Brain microvascular endothelial cell (primary cell): ENCODE data around the gene DIPK1A.

Experiments used
- DNase-seq: peaks from one replicate; pipeline ENCODE4 v3.0.0-alpha.2; 2020
- H3K27ac ChIP-seq: fragments of 250-450 bp; sonication (Bioruptor Pico); 2 replicates; pipeline ENCODE4 v1.5.1; 2020; ENCODE audit warnings: mild to moderate bottlenecking, moderate library complexity
- H3K27me3 ChIP-seq: fragments of 250-450 bp; sonication (Bioruptor Pico); replicated peaks from 2 replicates; pipeline ENCODE4 v1.5.1; 2020; ENCODE audit warnings: mild to moderate bottlenecking
- H3K36me3 ChIP-seq: fragments of 250-450 bp; sonication (Bioruptor Pico); replicated peaks from 2 replicates; pipeline ENCODE4 v1.5.1; 2020; ENCODE audit warnings: mild to moderate bottlenecking
- H3K4me3 ChIP-seq: 2 replicates; pipeline ENCODE4 v1.5.1; 2011; ENCODE audit warnings: low read depth, mild to moderate bottlenecking, control low read depth, low read length, moderate library complexity
- in situ Hi-C: cut with HindIII; loops from 2 replicates; pipeline ENCODE4 v1.10.0; 2017; ENCODE audit warnings: low sequenced_read_pairs, low pct_ligation_motif_present
- TF ChIP-seq, protein P1 (sequence below): IDR thresholded peaks from 2 replicates; pipeline ENCODE4 v1.5.1; 2011; ENCODE audit warnings: low read depth, mild to moderate bottlenecking, moderate library complexity, low read length, control low read depth, inconsistent platforms; ENCODE audit errors: missing control alignments

The DIPK1A gene

DNA sequence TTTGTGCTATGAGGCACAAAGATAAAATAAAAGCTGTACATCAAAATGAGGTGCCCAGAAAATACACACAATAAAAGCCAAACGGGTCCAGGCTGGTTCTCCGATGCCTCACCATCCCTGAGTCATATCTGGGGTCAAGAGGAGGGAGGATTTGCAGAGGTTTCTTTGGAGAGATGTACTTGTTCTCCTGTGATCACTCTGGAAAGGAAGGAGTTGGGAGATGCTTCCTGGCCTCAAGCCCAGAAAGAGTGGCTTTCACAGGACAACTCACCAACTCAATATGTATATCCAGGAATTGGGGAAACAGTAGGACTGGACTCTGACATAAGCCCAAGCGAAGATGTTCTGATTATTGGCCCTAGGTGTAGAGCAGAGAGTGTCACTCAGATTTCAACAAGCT, 51.9 kb downstream of the DIPK1A start:
- in situ Hi-C loops: no loop called here
- H3K27me3 ChIP-seq: no peaks in the 10 kb centered on the region
- TF ChIP-seq, protein P1, sequence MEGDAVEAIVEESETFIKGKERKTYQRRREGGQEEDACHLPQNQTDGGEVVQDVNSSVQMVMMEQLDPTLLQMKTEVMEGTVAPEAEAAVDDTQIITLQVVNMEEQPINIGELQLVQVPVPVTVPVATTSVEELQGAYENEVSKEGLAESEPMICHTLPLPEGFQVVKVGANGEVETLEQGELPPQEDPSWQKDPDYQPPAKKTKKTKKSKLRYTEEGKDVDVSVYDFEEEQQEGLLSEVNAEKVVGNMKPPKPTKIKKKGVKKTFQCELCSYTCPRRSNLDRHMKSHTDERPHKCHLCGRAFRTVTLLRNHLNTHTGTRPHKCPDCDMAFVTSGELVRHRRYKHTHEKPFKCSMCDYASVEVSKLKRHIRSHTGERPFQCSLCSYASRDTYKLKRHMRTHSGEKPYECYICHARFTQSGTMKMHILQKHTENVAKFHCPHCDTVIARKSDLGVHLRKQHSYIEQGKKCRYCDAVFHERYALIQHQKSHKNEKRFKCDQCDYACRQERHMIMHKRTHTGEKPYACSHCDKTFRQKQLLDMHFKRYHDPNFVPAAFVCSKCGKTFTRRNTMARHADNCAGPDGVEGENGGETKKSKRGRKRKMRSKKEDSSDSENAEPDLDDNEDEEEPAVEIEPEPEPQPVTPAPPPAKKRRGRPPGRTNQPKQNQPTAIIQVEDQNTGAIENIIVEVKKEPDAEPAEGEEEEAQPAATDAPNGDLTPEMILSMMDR: no peak
- no peaks in the 10 kb centered on the region for H3K36me3 ChIP-seq
- DNase-seq: peak; percentile 84
- no peak overlapping the region for H3K4me3 ChIP-seq
- no peak overlapping the region for H3K27ac ChIP-seq

- no peaks in the 10 kb centered on the region for H3K36me3 ChIP-seq
- in situ Hi-C loops: no loop called here
- TF ChIP-seq, protein P1: no peak
- H3K27me3 ChIP-seq: no peaks in the 10 kb centered on the region
- H3K4me3 ChIP-seq: no peak overlapping the region
- no peak overlapping the region for H3K27ac ChIP-seq
- no peak for DNase-seq
Measured at GRCh38 chr1:92907949-92908684, 53.1 kb downstream of the DIPK1A start.

DNA sequence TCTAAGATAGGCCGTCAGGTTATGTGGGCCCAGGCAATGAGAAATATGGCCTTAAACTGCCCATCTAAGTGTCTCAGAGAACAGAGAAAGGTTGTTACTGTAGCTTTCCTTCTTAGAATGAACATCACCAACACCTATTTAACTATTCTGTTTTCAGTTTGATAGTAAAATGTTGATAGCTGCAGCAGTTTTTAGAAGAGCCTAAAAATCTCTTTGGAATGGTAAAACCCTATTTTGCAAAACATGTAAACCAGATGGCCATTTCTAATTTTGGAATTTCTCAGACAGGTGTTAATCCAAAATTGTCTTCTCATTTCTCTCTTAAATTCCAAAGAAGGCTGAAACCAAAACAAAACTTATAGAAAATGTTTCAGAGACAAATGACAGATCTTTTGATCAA, 57.5 kb downstream of the DIPK1A start:
- no peak overlapping the region for H3K27ac ChIP-seq
- no peaks in the 10 kb centered on the region for H3K27me3 ChIP-seq
- in situ Hi-C loops: no loop called here
- TF ChIP-seq, protein P1: no peak
- H3K36me3 ChIP-seq: no peaks in the 10 kb centered on the region
- DNase-seq: no peak
- H3K4me3 ChIP-seq: no peak overlapping the region

DNA sequence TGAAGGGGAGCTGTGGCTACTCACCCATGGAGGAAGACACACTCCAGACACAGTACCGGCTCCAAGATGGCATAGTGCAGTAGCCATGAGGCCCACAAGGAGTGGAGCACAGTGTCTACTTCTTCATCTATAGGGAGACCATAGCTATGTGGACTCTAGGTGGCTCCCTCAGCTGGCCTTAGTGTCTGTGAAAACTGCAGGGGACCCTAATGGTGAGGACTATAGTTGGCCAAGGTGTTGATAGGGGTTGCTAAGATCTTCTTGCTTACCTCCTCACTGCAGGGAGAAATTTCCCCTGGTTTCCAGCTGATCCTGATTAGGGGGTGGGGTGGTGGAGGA, 58.9 kb downstream of the DIPK1A start:
- no peak overlapping the region for H3K27ac ChIP-seq
- H3K36me3 ChIP-seq: no peaks in the 10 kb centered on the region
- in situ Hi-C loops: no loop called here
- no peaks in the 10 kb centered on the region for H3K27me3 ChIP-seq
- DNase-seq: no peak
- H3K4me3 ChIP-seq: no peak overlapping the region
- TF ChIP-seq, protein P1: no peak

- H3K27me3 ChIP-seq: no peaks in the 10 kb centered on the region
- in situ Hi-C loops: no loop called here
- DNase-seq: no peak
- no peak overlapping the region for H3K27ac ChIP-seq
- H3K4me3 ChIP-seq: no peak overlapping the region
- H3K36me3 ChIP-seq: no peaks in the 10 kb centered on the region
- TF ChIP-seq, protein P1: no peak
Measured at GRCh38 chr1:92901699-92902405, 59.4 kb downstream of the DIPK1A start.

GRCh38 chr1:92901126-92901525, 60.1 kb downstream of the DIPK1A start:
- Histone ChIP-seq H3K27ac (no peak overlapping the region), H3K36me3 (no peaks in the 10 kb centered on the region), H3K4me3 (no peak overlapping the region), H3K27me3 (no peaks in the 10 kb centered on the region)
- DNase-seq: no peak
- in situ Hi-C loops: no loop called here
- TF ChIP-seq, protein P1: no peak
